HCT116 (cell line): Measurements from ENCODE around the gene CNN2. TPM values are rescaled to one million over a fixed set of nuclear protein-coding genes. Genes with fewer than 3 reads are reported as not detected.
A peak's percentile ranks its signal among the peaks of the same experiment; 100 is the strongest.

Source experiments
- ATAC-seq: fragments of 200-7000 bp; cut with Tn5 transposase; 2 replicates; pipeline ENCODE4 v1.9.1; 2020; ENCODE audit warnings: mild to moderate bottlenecking, moderate library complexity
- BruUV-seq: library from RNA; stranded (reverse); fragments of 400-500 nt; replicated peaks from 2 replicates; lab custom pipeline; 2021; lab: Mats Ljungman, UMichigan
- CTCF ChIA-PET: fragments of 300-600 bp; sonication (Branson Sonifier 250); formaldehyde crosslinking; loops from one replicate; lab custom pipeline; 2021; ENCODE audit warnings: antibody characterized with exemption; lab: Charles Lee
- POLR2A ChIA-PET: fragments of 300-600, 350-600 bp; sonication (Branson Sonifier 250); formaldehyde crosslinking; loops from one replicate; lab custom pipeline; 2021; ENCODE audit warnings: antibody characterized with exemption; lab: Charles Lee
- RAD21 ChIA-PET, 2 experiments: fragments of 300-600 bp; sonication (Branson Sonifier 250); formaldehyde crosslinking; loops; one replicate each; lab custom pipeline; 2023; ENCODE audit warnings: low total read pairs in 2 of 2; ENCODE audit not compliant: uncharacterized antibody in 2 of 2, unreplicated experiment in 2 of 2, low non-redundant PET in 1 of 2; lab: Charles Lee
- DNase-seq: peaks from one replicate; pipeline ENCODE4 v3.0.0-alpha.2; 2010; ENCODE audit warnings: low read depth, low spot score
- H2AFZ ChIP-seq: fragments of 200-600 bp; shearing (Covaris generic), sonication (generic); 2 replicates; pipeline ENCODE4 v1.6.1; 2017; ENCODE audit warnings: low read depth, mixed run types, mixed read lengths, antibody characterized with exemption, low read length; ENCODE audit not compliant: poor library complexity, severe bottlenecking
- H3K27ac ChIP-seq: 2 replicates; pipeline ENCODE4 v1.5.1; 2012; ENCODE audit warnings: low read depth, low read length
- H3K27me3 ChIP-seq: fragments of 200-600 bp; sonication (generic); 2 replicates; pipeline ENCODE4 v1.6.1; 2016; ENCODE audit warnings: mixed run types, low read length, mixed read lengths; ENCODE audit not compliant: insufficient read depth
- H3K36me3 ChIP-seq, 2 experiments: fragments of 200-500 bp in 1 of 2; fragments of 200-600 bp in 1 of 2; sonication (Bioruptor generic) in 1 of 2; sonication (generic) in 1 of 2; 2 replicates each; pipeline versions ENCODE4 v1.5.1 to v1.6.1; 2014 to 2016; ENCODE audit warnings: low read length in 2 of 2, inconsistent platforms in 1 of 2, mixed read lengths in 1 of 2, mixed run types in 1 of 2; ENCODE audit not compliant: insufficient read depth in 2 of 2, control insufficient read depth in 1 of 2
- H3K4me1 ChIP-seq, 2 experiments: fragments of 200-600 bp in 1 of 2; sonication (generic) in 1 of 2; 2 replicates each; pipeline versions ENCODE4 v1.5.1 to v1.6.1; 2012 to 2017; ENCODE audit warnings: low read length in 2 of 2, inconsistent platforms in 1 of 2, mild to moderate bottlenecking in 1 of 2, mixed read lengths in 1 of 2, mixed run types in 1 of 2, moderate library complexity in 1 of 2; ENCODE audit not compliant: insufficient read depth in 2 of 2, control insufficient read depth in 1 of 2
- H3K4me2 ChIP-seq: fragments of 200-600 bp; sonication (generic); 2 replicates; pipeline ENCODE4 v1.6.1; 2017; ENCODE audit warnings: mixed run types, low read length, mixed read lengths
- H3K4me3 ChIP-seq, 2 experiments: fragments of 200-600 bp in 1 of 2; sonication (generic) in 1 of 2; replicated peaks in 1 of 2; 2 replicates each; pipeline ENCODE4 v1.5.1; 2011 to 2016; ENCODE audit warnings: low read length in 2 of 2, control low read depth in 1 of 2, low read depth in 1 of 2, mild to moderate bottlenecking in 1 of 2, mixed read lengths in 1 of 2, mixed run types in 1 of 2
- H3K79me2 ChIP-seq: fragments of 200-600 bp; sonication (generic); 2 replicates; pipeline ENCODE4 v1.6.1; 2017; ENCODE audit warnings: mild to moderate bottlenecking, mixed run types, low read length, moderate library complexity, mixed read lengths; ENCODE audit not compliant: insufficient read depth
- H3K9ac ChIP-seq: fragments of 200-600 bp; sonication (generic); 2 replicates; pipeline ENCODE4 v1.6.1; 2016; ENCODE audit warnings: low read length, mixed read lengths
- H3K9me2 ChIP-seq: fragments of 200-600 bp; sonication (generic), shearing (Covaris generic); 2 replicates; pipeline ENCODE4 v1.6.1; 2017; ENCODE audit warnings: mixed run types, mild to moderate bottlenecking, moderate library complexity; ENCODE audit not compliant: insufficient read depth
- H3K9me3 ChIP-seq, 2 experiments: fragments of 200-500 bp in 1 of 2; fragments of 200-600 bp in 1 of 2; sonication (Bioruptor generic) in 1 of 2; sonication (generic) in 1 of 2; 2 replicates each; pipeline ENCODE4 v1.6.1; 2014 to 2017; ENCODE audit warnings: low read length in 2 of 2, mixed read lengths in 2 of 2, inconsistent platforms in 1 of 2, low read depth in 1 of 2, mild to moderate bottlenecking in 1 of 2, mixed run types in 1 of 2, moderate library complexity in 1 of 2; ENCODE audit not compliant: control insufficient read depth in 1 of 2, insufficient read depth in 1 of 2
- H4K20me1 ChIP-seq: fragments of 200-600 bp; sonication (generic), shearing (Covaris generic); 2 replicates; pipeline ENCODE4 v1.6.1; 2017; ENCODE audit warnings: mixed run types, mild to moderate bottlenecking, moderate library complexity; ENCODE audit not compliant: insufficient read depth
- CEBPB ChIP-seq: IDR thresholded peaks from 2 replicates; pipeline ENCODE4 v1.6.1; 2012; ENCODE audit warnings: low read depth
- FOSL1 ChIP-seq: IDR thresholded peaks from 2 replicates; pipeline ENCODE4 v1.6.1; 2012; ENCODE audit warnings: low read depth
- TCF7L2 ChIP-seq: IDR thresholded peaks from 2 replicates; pipeline ENCODE4 v1.7.0; 2011; ENCODE audit warnings: borderline replicate concordance, inconsistent platforms; ENCODE audit not compliant: insufficient read depth, insufficient read length; ENCODE audit errors: extremely low read depth
- YY1 ChIP-seq: IDR thresholded peaks from 2 replicates; pipeline ENCODE4 v1.6.1; 2011; ENCODE audit warnings: low read length, low read depth, moderate library complexity, mild to moderate bottlenecking; ENCODE audit not compliant: insufficient replicate concordance; ENCODE audit errors: extremely low read depth
- ZBTB33 ChIP-seq: IDR thresholded peaks from 2 replicates; pipeline ENCODE4 v1.6.1; 2011; ENCODE audit warnings: mild to moderate bottlenecking, low read length, moderate library complexity; ENCODE audit not compliant: insufficient replicate concordance; ENCODE audit errors: extremely low read depth
- intact Hi-C: fragments of 100-400 bp; cut with micrococcal nuclease; formaldehyde crosslinking; loops from 2 replicates; pipeline ENCODE4 v1.10.0; 2022
- total RNA-seq: library from RNA; stranded (reverse); gene quantifications from one replicate; pipeline ENCODE4 v1.2.1, GENCODE V29; 2021; ENCODE audit not compliant: unreplicated experiment

CNN2 gene
- total RNA-seq, 1 experiment from 2014 or later, result 212 TPM

GRCh38 chr19:1050989-1051788, 24.8 kb downstream of the CNN2 start:
- Histone ChIP-seq H3K4me2 (no peak overlapping the region), H3K79me2 (no peaks in the 10 kb centered on the region), H3K9me2 (no peaks in the 10 kb centered on the region), H4K20me1 (no peaks in the 10 kb centered on the region)
- BruUV-seq, result no TSS peak
- TF ChIP-seq YY1 (no peak), TCF7L2 (no peak), FOSL1 (no peak), ZBTB33 (no peak), CEBPB (no peak)
- TF ChIP-seq, all 23 proteins: peak for 0
- CTCF ChIA-PET, result no interaction called here
- no peak for ATAC-seq
- Histone ChIP-seq H3K4me3 (no peak overlapping the region), H3K4me1 (peaks cover 0 to 15% of the 10 kb centered on the region in 2 experiments; a peak in 3 of 4 replicates), H3K36me3 (peaks cover 2 to 14% of the 10 kb centered on the region in 2 experiments; a peak in 3 of 4 replicates), H3K27ac (peak overlapping the region; percentile 8; the same call in 1 of the 2 replicates), H3K9ac (no peak overlapping the region), H3K9me3 (no peaks in the 10 kb centered on the region), H3K27me3 (no peaks in the 10 kb centered on the region), H2AFZ (no peak overlapping the region)
- intact Hi-C loops, result no loop called here
- RAD21 ChIA-PET, result no interaction called here
- POLR2A ChIA-PET, result no interaction called here
- no peak for DNase-seq
